Choroid plexus epithelial cell (primary cell): ENCODE data around the gene GPR3.

Source experiments
- DNase-seq: peaks from one replicate; pipeline ENCODE4 v3.0.0-alpha.2; 2010; ENCODE audit warnings: low read depth
- H3K4me3 ChIP-seq: 2 replicates; pipeline ENCODE4 v1.5.1; 2011; ENCODE audit warnings: low read depth, mild to moderate bottlenecking, control low read depth, low read length, moderate library complexity
- TF ChIP-seq, protein P1 (sequence below): conservative IDR thresholded peaks from 2 replicates; pipeline ENCODE4 v1.5.1; 2011; ENCODE audit warnings: low read depth, mild to moderate bottlenecking, control low read depth, inconsistent platforms, low read length, moderate library complexity

GPR3 gene

DNA sequence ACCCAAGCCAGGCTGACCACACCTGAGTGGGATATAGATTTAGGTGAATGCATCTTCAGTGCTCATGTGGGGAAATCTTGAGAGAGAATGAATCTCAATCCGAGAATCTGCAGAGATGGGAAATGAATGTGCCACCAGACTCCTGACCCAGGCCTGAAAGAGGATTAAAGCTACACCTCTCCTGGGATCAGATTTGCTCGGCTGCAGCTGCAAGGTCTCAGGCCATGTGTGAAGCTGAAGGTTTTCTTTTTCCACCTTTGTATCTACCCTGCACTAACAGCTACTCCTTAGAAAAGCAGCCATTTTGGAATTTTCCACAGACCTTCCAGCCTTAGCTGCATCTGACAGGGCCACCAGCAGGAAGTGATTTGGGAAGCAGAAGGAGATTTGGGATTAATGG is 18.3 kb downstream of the GPR3 start:
- no peak for DNase-seq
- TF ChIP-seq, protein P1, sequence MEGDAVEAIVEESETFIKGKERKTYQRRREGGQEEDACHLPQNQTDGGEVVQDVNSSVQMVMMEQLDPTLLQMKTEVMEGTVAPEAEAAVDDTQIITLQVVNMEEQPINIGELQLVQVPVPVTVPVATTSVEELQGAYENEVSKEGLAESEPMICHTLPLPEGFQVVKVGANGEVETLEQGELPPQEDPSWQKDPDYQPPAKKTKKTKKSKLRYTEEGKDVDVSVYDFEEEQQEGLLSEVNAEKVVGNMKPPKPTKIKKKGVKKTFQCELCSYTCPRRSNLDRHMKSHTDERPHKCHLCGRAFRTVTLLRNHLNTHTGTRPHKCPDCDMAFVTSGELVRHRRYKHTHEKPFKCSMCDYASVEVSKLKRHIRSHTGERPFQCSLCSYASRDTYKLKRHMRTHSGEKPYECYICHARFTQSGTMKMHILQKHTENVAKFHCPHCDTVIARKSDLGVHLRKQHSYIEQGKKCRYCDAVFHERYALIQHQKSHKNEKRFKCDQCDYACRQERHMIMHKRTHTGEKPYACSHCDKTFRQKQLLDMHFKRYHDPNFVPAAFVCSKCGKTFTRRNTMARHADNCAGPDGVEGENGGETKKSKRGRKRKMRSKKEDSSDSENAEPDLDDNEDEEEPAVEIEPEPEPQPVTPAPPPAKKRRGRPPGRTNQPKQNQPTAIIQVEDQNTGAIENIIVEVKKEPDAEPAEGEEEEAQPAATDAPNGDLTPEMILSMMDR, result no peak
- H3K4me3 ChIP-seq, result no peak overlapping the region

DNA sequence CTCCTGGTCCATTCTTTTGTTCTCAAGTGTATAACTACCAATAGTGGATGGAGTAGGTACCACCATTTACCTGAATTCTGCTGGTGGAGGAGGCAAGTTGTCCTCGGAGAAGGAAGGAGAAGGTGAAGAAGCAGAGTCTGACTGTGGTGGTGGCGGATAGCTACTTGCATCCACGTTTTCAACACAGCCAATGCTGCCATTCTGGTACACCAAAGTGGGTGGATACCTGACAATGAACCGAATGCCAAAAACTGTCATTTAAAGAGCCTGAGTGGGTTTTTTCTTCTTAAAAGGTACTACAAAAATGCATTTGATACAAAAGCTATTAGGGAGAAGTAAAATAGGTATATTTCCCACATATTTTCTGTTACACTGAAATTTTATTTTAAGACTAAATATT is 20.1 kb downstream of the GPR3 start:
- no peak for DNase-seq
- TF ChIP-seq, protein P1, result no peak

DNA sequence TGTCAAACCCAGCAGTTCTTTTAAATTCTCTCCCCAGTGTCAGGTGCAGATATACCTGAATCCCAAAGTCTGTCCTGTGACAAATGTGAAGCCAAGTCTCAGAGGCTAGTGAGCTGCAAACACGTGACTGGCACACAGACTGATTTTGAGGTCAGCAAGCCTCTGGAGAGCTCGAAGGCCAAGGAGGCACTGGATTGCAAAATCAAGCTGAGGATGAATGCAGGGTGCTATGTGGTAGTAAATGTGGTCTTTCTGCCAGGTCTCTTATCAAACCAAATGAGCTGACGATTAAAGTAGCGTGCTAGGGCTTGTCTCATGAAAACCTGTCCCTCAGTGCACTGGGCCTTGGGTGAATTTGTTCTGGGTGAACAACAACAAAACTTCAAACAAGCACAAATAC is 20.6 kb downstream of the GPR3 start:
- TF ChIP-seq, protein P1, result no peak
- DNase-seq, result no peak
- H3K4me3 ChIP-seq, result no peak overlapping the region

More for the DNA sequence above, 20.1 kb downstream of the GPR3 start:
- H3K4me3 ChIP-seq, result no peak overlapping the region

DNA sequence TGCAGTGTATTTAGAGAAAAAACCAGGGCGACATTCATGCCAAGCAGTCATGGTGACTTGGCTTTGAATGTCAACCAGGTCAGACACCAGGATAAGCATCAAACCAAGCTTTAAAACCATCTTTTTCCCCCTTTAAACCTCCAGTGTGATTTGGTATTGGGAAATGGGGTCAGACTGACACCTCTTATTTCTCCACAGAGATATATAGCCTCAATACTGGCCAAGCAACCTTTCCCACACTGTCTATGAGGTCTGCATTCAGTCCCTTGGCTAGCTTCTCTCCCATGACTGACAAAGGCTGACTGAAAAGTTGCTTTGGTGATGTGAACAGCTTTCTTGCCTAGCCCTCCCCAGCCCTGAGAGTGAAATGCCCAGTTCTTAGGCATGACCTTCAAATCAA is 21.7 kb downstream of the GPR3 start:
- DNase-seq, result no peak

DNA sequence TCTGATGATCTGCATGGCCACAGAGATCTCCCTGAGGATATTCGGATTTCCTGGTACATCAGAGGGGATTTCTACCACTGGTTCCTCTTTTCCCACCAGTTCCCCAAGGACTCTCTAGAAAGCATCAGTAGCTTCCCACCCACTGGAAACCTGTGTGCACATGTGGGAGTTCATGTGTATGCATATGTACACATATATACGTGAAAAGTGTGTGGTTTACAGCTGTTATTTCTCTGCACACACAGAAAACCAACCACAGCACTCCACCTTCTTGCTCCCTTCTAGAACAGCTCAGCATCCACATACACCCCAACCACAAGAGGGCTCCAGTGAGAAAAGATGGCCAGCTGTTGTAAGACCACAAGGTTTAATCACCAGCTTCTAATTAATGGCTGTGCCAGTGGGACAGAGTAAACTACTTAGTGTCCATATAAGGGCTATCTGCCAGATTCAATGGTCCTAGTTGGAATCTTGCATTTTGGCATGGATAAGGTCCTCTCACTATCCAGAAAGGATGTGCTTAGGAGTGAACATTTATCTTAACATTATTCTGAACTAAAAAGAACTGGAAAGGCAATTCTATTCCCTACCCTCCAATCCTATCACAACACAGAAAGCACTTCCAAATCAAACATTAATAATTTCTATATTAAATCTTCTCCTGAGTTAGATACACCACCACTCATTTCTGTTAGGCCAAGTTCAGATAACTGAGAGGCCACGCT is 24.1 kb downstream of the GPR3 start:
- H3K4me3 ChIP-seq, result no peak overlapping the region
- TF ChIP-seq, protein P1, result peak; percentile 89
- DNase-seq, result peak; percentile 85

More for the DNA sequence above, 21.7 kb downstream of the GPR3 start:
- TF ChIP-seq, protein P1, result no peak
- no peak overlapping the region for H3K4me3 ChIP-seq

DNA sequence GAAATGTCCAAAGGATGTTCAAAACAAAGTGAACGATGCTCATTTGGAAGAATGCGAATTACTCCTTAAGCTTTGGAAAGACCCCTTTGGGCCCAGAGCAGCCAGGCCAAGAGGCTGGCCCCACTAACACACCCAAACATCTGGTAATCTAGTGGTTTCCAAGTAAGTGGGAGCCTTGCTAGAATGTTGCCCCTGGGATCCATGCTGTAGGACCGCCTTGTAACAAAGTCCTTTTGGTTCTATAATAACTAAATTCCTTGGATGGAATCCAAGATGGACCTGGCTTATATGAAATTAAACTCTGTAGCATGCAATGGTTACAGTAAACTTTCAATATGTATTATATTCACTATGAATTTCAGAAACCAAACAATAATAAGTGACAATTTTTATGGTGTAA is 25.3 kb downstream of the GPR3 start:
- TF ChIP-seq, protein P1, result no peak
- no peak overlapping the region for H3K4me3 ChIP-seq
- DNase-seq, result no peak

DNA sequence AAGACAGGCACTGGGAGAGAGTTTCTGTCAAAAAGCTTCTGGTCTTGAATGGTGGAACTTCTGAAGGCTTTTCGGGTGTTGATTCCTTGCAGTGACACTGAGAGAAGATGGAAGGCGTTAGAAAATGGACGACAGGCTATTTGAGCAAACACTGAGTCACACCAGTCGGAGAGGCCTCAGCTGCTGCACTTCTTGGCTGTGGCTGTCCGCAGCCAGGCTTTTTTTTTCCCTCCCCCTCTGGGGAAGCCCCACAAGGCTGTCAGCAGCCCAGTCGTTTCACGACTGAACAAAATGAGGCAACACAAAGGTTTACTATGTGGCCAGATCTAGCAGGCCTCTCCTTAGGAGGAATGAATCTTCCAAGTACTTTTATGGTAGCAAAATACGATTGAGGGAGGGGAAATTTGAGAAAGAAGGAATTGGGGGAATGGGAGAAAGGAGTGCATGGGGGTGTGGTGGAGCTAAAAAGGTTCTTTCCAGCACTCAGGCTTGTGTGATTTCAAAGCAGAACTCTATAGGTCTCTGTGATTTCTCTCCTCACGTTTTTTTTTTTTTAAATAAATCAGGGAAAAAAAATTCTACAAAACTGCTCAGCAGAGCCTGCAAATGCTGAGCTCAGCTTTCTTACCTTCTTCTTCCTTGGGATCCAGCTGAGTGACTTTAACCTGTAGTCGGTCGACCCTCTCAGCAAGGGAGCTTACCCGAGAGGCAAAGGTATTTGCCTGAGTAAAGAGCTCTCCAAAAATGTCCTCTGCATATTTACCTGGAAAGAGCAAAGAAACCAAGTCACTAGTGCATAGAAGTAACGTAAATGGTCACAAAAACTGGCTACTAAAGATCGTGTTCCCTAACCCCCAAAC is 26.1 kb downstream of the GPR3 start:
- TF ChIP-seq, protein P1, result no peak
- H3K4me3 ChIP-seq, result no peak overlapping the region
- peak; percentile 97 for DNase-seq
